HCT116 (cell line): ENCODE data around the gene AWAT2. TPM values are rescaled to one million over a fixed set of nuclear protein-coding genes. Genes with fewer than 3 reads are reported as not detected.

ENCODE experiments used
- ATAC-seq: fragments of 200-7000 bp; cut with Tn5 transposase; 2 replicates; pipeline ENCODE4 v1.9.1; 2020; ENCODE audit warnings: mild to moderate bottlenecking, moderate library complexity
- BruUV-seq: library from RNA; stranded (reverse); fragments of 400-500 nt; replicated peaks from 2 replicates; lab custom pipeline; 2021; lab: Mats Ljungman, UMichigan
- CTCF ChIA-PET: fragments of 300-600 bp; sonication (Branson Sonifier 250); formaldehyde crosslinking; loops from one replicate; lab custom pipeline; 2021; ENCODE audit warnings: antibody characterized with exemption; lab: Charles Lee
- POLR2A ChIA-PET: fragments of 300-600, 350-600 bp; sonication (Branson Sonifier 250); formaldehyde crosslinking; loops from one replicate; lab custom pipeline; 2021; ENCODE audit warnings: antibody characterized with exemption; lab: Charles Lee
- RAD21 ChIA-PET, 2 experiments: fragments of 300-600 bp; sonication (Branson Sonifier 250); formaldehyde crosslinking; loops; one replicate each; lab custom pipeline; 2023; ENCODE audit warnings: low total read pairs in 2 of 2; ENCODE audit not compliant: uncharacterized antibody in 2 of 2, unreplicated experiment in 2 of 2, low non-redundant PET in 1 of 2; lab: Charles Lee
- DNase-seq: peaks from one replicate; pipeline ENCODE4 v3.0.0-alpha.2; 2010; ENCODE audit warnings: low read depth, low spot score
- H2AFZ ChIP-seq: fragments of 200-600 bp; shearing (Covaris generic), sonication (generic); 2 replicates; pipeline ENCODE4 v1.6.1; 2017; ENCODE audit warnings: low read depth, mixed run types, mixed read lengths, antibody characterized with exemption, low read length; ENCODE audit not compliant: poor library complexity, severe bottlenecking
- H3K27ac ChIP-seq: 2 replicates; pipeline ENCODE4 v1.5.1; 2012; ENCODE audit warnings: low read depth, low read length
- H3K27me3 ChIP-seq: fragments of 200-600 bp; sonication (generic); 2 replicates; pipeline ENCODE4 v1.6.1; 2016; ENCODE audit warnings: mixed run types, low read length, mixed read lengths; ENCODE audit not compliant: insufficient read depth
- H3K36me3 ChIP-seq, 2 experiments: fragments of 200-500 bp in 1 of 2; fragments of 200-600 bp in 1 of 2; sonication (Bioruptor generic) in 1 of 2; sonication (generic) in 1 of 2; 2 replicates each; pipeline versions ENCODE4 v1.5.1 to v1.6.1; 2014 to 2016; ENCODE audit warnings: low read length in 2 of 2, inconsistent platforms in 1 of 2, mixed read lengths in 1 of 2, mixed run types in 1 of 2; ENCODE audit not compliant: insufficient read depth in 2 of 2, control insufficient read depth in 1 of 2
- H3K4me1 ChIP-seq, 2 experiments: fragments of 200-600 bp in 1 of 2; sonication (generic) in 1 of 2; 2 replicates each; pipeline versions ENCODE4 v1.5.1 to v1.6.1; 2012 to 2017; ENCODE audit warnings: low read length in 2 of 2, inconsistent platforms in 1 of 2, mild to moderate bottlenecking in 1 of 2, mixed read lengths in 1 of 2, mixed run types in 1 of 2, moderate library complexity in 1 of 2; ENCODE audit not compliant: insufficient read depth in 2 of 2, control insufficient read depth in 1 of 2
- H3K4me2 ChIP-seq: fragments of 200-600 bp; sonication (generic); 2 replicates; pipeline ENCODE4 v1.6.1; 2017; ENCODE audit warnings: mixed run types, low read length, mixed read lengths
- H3K4me3 ChIP-seq, 2 experiments: fragments of 200-600 bp in 1 of 2; sonication (generic) in 1 of 2; replicated peaks in 1 of 2; 2 replicates each; pipeline ENCODE4 v1.5.1; 2011 to 2016; ENCODE audit warnings: low read length in 2 of 2, control low read depth in 1 of 2, low read depth in 1 of 2, mild to moderate bottlenecking in 1 of 2, mixed read lengths in 1 of 2, mixed run types in 1 of 2
- H3K79me2 ChIP-seq: fragments of 200-600 bp; sonication (generic); 2 replicates; pipeline ENCODE4 v1.6.1; 2017; ENCODE audit warnings: mild to moderate bottlenecking, mixed run types, low read length, moderate library complexity, mixed read lengths; ENCODE audit not compliant: insufficient read depth
- H3K9ac ChIP-seq: fragments of 200-600 bp; sonication (generic); 2 replicates; pipeline ENCODE4 v1.6.1; 2016; ENCODE audit warnings: low read length, mixed read lengths
- H3K9me2 ChIP-seq: fragments of 200-600 bp; sonication (generic), shearing (Covaris generic); 2 replicates; pipeline ENCODE4 v1.6.1; 2017; ENCODE audit warnings: mixed run types, mild to moderate bottlenecking, moderate library complexity; ENCODE audit not compliant: insufficient read depth
- H3K9me3 ChIP-seq, 2 experiments: fragments of 200-500 bp in 1 of 2; fragments of 200-600 bp in 1 of 2; sonication (Bioruptor generic) in 1 of 2; sonication (generic) in 1 of 2; 2 replicates each; pipeline ENCODE4 v1.6.1; 2014 to 2017; ENCODE audit warnings: low read length in 2 of 2, mixed read lengths in 2 of 2, inconsistent platforms in 1 of 2, low read depth in 1 of 2, mild to moderate bottlenecking in 1 of 2, mixed run types in 1 of 2, moderate library complexity in 1 of 2; ENCODE audit not compliant: control insufficient read depth in 1 of 2, insufficient read depth in 1 of 2
- H4K20me1 ChIP-seq: fragments of 200-600 bp; sonication (generic), shearing (Covaris generic); 2 replicates; pipeline ENCODE4 v1.6.1; 2017; ENCODE audit warnings: mixed run types, mild to moderate bottlenecking, moderate library complexity; ENCODE audit not compliant: insufficient read depth
- EZH2 ChIP-seq: fragments of 200-600 bp; sonication (generic); IDR thresholded peaks from 2 replicates; pipeline ENCODE4 v1.6.1; 2017; ENCODE audit warnings: antibody characterized with exemption, mixed run types
- EZH2phosphoT487 ChIP-seq: fragments of 200-600 bp; IDR thresholded peaks from 2 replicates; pipeline ENCODE4 v1.6.1; 2018; ENCODE audit warnings: antibody characterized with exemption, borderline replicate concordance
- FOSL1 ChIP-seq: IDR thresholded peaks from 2 replicates; pipeline ENCODE4 v1.6.1; 2012; ENCODE audit warnings: low read depth
- POLR2AphosphoS5 ChIP-seq: IDR thresholded peaks from 2 replicates; pipeline ENCODE4 v1.6.1; 2011; ENCODE audit warnings: mild to moderate bottlenecking, low read depth, low read length, moderate library complexity
- SIN3A ChIP-seq: IDR thresholded peaks from 2 replicates; pipeline ENCODE4 v1.6.1; 2012; ENCODE audit warnings: low read depth
- YY1 ChIP-seq: IDR thresholded peaks from 2 replicates; pipeline ENCODE4 v1.6.1; 2011; ENCODE audit warnings: low read length, low read depth, moderate library complexity, mild to moderate bottlenecking; ENCODE audit not compliant: insufficient replicate concordance; ENCODE audit errors: extremely low read depth
- ZFX ChIP-seq: fragments of 450-650 bp; IDR thresholded peaks from 2 replicates; pipeline ENCODE4 v1.6.1; 2017
- ZNF274 ChIP-seq: fragments of 200-500 bp; sonication (Bioruptor generic); IDR thresholded peaks from 2 replicates; pipeline ENCODE4 v1.6.1; 2014; ENCODE audit warnings: mild to moderate bottlenecking, low read depth, low read length, inconsistent platforms
- intact Hi-C: fragments of 100-400 bp; cut with micrococcal nuclease; formaldehyde crosslinking; loops from 2 replicates; pipeline ENCODE4 v1.10.0; 2022
- total RNA-seq: library from RNA; stranded (reverse); gene quantifications from one replicate; pipeline ENCODE4 v1.2.1, GENCODE V29; 2021; ENCODE audit not compliant: unreplicated experiment
- TF ChIP-seq, protein P1 (sequence below), 3 experiments: fragments of 200-600 bp in 1 of 3; sonication (generic) in 1 of 3; IDR thresholded peaks in 2 of 3; conservative IDR thresholded peaks in 1 of 3; 2 replicates each; pipeline ENCODE4 v1.5.1; 2012 to 2017; ENCODE audit warnings: low read depth in 2 of 3, low read length in 2 of 3, antibody characterized with exemption in 1 of 3, borderline replicate concordance in 1 of 3, control low read depth in 1 of 3, mild to moderate bottlenecking in 1 of 3, mixed read lengths in 1 of 3, mixed run types in 1 of 3, moderate library complexity in 1 of 3; ENCODE audit not compliant: insufficient read depth in 1 of 3

Gene AWAT2
- total RNA-seq, 1 experiment from 2014 or later = not detected

DNA sequence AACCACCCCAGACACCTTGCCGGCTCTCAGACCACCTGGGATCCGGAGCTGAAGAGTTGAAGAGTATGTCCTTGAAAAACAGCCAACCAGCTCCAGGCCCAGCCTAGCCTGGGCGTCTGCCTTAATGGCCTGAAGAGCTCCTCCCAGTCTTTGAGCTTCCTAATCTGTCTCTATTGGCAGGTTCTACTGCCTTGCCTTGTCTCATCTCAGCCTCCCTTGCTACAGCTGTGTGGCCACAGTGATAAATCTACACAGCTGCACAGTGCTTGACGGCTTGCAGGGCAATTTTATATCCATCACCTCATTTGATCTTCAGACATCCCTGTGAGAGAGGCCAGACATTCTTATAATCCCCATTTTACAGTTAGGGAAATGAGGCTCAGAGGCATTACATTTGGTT lies 19.9 kb downstream of the AWAT2 start (continued):
- TF ChIP-seq ZFX (no peak), YY1 (no peak), SIN3A (no peak), EZH2phosphoT487 (no peak), POLR2AphosphoS5 (no peak), FOSL1 (no peak)
- TF ChIP-seq, all 23 proteins: peak for 0

DNA sequence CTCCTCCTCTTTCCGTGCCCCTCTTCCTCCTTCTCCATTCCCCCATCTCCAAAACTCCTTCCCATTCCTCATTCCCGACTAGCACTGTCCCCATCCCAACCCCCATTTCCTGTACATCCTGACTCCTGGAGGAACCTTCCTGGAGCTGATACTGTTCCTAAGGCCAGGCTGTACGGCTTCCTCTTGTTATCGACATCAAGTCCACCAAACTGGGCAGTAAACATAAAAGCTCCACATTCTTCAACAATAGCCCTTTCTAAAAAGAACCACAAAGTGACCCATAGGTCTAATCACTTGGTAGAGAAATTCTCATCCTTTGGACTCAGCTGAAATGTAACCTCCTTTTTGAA lies 22.9 kb downstream of the AWAT2 start:
- no peak overlapping the region for H3K9ac ChIP-seq
- no peaks in the 10 kb centered on the region for H3K27me3 ChIP-seq
- H3K9me2 ChIP-seq = no peaks in the 10 kb centered on the region
- H3K36me3 ChIP-seq = no peaks in the 10 kb centered on the region
- H3K4me1 ChIP-seq = peaks cover 8 to 33% of the 10 kb centered on the region in 2 experiments
- intact Hi-C loops = no loop called here
- POLR2A ChIA-PET = no interaction called here
- no peak overlapping the region for H3K4me3 ChIP-seq
- H3K9me3 ChIP-seq = no peaks in the 10 kb centered on the region
- H3K79me2 ChIP-seq = no peaks in the 10 kb centered on the region
- ATAC-seq (no peak), DNase-seq (no peak)
- CTCF ChIA-PET = no interaction called here
- no TSS peak for BruUV-seq
- no peak overlapping the region for H3K4me2 ChIP-seq
- no peaks in the 10 kb centered on the region for H4K20me1 ChIP-seq
- no peak overlapping the region for H2AFZ ChIP-seq
- TF ChIP-seq EZH2phosphoT487 (no peak), YY1 (no peak), EZH2 (no peak), ZNF274 (no peak)
- TF ChIP-seq, protein P1, sequence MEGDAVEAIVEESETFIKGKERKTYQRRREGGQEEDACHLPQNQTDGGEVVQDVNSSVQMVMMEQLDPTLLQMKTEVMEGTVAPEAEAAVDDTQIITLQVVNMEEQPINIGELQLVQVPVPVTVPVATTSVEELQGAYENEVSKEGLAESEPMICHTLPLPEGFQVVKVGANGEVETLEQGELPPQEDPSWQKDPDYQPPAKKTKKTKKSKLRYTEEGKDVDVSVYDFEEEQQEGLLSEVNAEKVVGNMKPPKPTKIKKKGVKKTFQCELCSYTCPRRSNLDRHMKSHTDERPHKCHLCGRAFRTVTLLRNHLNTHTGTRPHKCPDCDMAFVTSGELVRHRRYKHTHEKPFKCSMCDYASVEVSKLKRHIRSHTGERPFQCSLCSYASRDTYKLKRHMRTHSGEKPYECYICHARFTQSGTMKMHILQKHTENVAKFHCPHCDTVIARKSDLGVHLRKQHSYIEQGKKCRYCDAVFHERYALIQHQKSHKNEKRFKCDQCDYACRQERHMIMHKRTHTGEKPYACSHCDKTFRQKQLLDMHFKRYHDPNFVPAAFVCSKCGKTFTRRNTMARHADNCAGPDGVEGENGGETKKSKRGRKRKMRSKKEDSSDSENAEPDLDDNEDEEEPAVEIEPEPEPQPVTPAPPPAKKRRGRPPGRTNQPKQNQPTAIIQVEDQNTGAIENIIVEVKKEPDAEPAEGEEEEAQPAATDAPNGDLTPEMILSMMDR (IDR thresholded peaks at IDR 0.05 in 2 of 3, conservative IDR thresholded peaks at IDR 0.05 in 1 of 3; ENCODE audit: borderline replicate concordance in 1 of 3, insufficient read depth in 1 of 3, low read depth in 2 of 3, low read length in 2 of 3) = no peak
- TF ChIP-seq, all 23 proteins: peak for 0
- RAD21 ChIA-PET = no interaction called here
- H3K27ac ChIP-seq = no peak overlapping the region
